Adrenal gland (tissue), 5 donors: ENCODE data around the gene SETDB2.

Experiments
- POLR2A ChIP-seq, 2 donors: fragments of 450-650 bp; IDR thresholded peaks; one replicate each; pipeline ENCODE4 v1.6.1; 2017; ENCODE audit warnings: antibody characterized with exemption in 2 of 2, mild to moderate bottlenecking in 2 of 2, moderate library complexity in 1 of 2
- TF ChIP-seq, protein P1 (sequence below), 6 experiments: fragments of 450-650 bp in 4 of 6; fragments of 200-600 bp in 2 of 6; sonication (generic) in 1 of 6; IDR thresholded peaks; 1 replicate in 5 of 6; 2 replicates in 1 of 6; pipeline versions ENCODE4 v1.5.1 to v1.8.0; 2016 to 2021; ENCODE audit warnings: antibody characterized with exemption in 6 of 6, mild to moderate bottlenecking in 2 of 6, moderate library complexity in 1 of 6
- donor health status: DM: no; HTN: no; CAD: no.

DNA sequence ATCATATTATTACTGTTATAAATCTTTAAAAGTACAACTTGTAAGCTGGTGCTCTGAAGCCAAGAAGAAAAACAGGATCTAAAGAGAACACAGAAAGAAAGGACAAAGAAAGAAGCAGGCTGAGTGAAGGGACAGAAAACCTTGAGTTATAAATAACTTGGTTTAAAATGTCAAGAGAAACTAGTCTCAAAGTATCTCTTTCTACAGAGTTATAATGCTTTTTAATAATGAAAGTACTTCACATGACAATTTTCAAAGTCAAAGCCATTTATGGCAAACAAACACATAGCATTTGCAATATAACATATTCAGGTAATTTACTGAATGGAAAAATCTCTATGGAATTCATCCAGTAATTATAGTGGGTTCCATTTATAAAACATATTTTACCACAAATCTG is 33.6 kb upstream of the SETDB2 start:
- TF ChIP-seq, protein P1, sequence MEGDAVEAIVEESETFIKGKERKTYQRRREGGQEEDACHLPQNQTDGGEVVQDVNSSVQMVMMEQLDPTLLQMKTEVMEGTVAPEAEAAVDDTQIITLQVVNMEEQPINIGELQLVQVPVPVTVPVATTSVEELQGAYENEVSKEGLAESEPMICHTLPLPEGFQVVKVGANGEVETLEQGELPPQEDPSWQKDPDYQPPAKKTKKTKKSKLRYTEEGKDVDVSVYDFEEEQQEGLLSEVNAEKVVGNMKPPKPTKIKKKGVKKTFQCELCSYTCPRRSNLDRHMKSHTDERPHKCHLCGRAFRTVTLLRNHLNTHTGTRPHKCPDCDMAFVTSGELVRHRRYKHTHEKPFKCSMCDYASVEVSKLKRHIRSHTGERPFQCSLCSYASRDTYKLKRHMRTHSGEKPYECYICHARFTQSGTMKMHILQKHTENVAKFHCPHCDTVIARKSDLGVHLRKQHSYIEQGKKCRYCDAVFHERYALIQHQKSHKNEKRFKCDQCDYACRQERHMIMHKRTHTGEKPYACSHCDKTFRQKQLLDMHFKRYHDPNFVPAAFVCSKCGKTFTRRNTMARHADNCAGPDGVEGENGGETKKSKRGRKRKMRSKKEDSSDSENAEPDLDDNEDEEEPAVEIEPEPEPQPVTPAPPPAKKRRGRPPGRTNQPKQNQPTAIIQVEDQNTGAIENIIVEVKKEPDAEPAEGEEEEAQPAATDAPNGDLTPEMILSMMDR (IDR thresholded peaks at IDR 0.05) = no peak
- no peak for TF ChIP-seq POLR2A (IDR thresholded peaks at IDR 0.05)
